ENCODE data around the gene TMEM61. TPM values are rescaled to one million over a fixed set of nuclear protein-coding genes. Genes with fewer than 3 reads are reported as not detected.
A peak's percentile ranks its signal among the peaks of the same experiment; 100 is the strongest.
"Not testable (repeated sequence)": the region's sequence is repeated elsewhere in the genome, so short reads cannot be mapped to it uniquely, and the experiment has no call there.

The TMEM61 gene
- total RNA-seq, 1 donor from 2014 or later = 2.9 TPM

GRCh38 chr1:54953846-54954245 lies 26.6 kb upstream of the TMEM61 start:
- Histone ChIP-seq H3K27me3 (ENCODE audit: control insufficient read depth, insufficient read depth, low read length) (no peaks in the 10 kb centered on the region), H3K36me3 (ENCODE audit: control insufficient read depth, insufficient read depth, low read length) (no peaks in the 10 kb centered on the region), H3K4me3 (ENCODE audit: low read depth, low read length) (no peak overlapping the region)
- TF ChIP-seq CTCF (IDR thresholded peaks at IDR 0.05; ENCODE audit: insufficient read depth, low read length, severe bottlenecking) = no peak
- no peak for FAIRE-seq
- peak; percentile 75 for DNase-seq (ENCODE audit: low read depth)

GRCh38 chr1:54955359-54955758 lies 25.1 kb upstream of the TMEM61 start:
- DNase-seq (ENCODE audit: low read depth) = peak; percentile 91
- no peak for TF ChIP-seq CTCF (IDR thresholded peaks at IDR 0.05; ENCODE audit: insufficient read depth, low read length, severe bottlenecking)
- H3K27me3 ChIP-seq (ENCODE audit: control insufficient read depth, insufficient read depth, low read length) = no peaks in the 10 kb centered on the region
- H3K36me3 ChIP-seq (ENCODE audit: control insufficient read depth, insufficient read depth, low read length) = no peaks in the 10 kb centered on the region
- H3K4me3 ChIP-seq (ENCODE audit: low read depth, low read length) = no peak overlapping the region
- no peak for FAIRE-seq

GRCh38 chr1:54956726-54957125 lies 23.7 kb upstream of the TMEM61 start:
- no peak for TF ChIP-seq CTCF (IDR thresholded peaks at IDR 0.05; ENCODE audit: insufficient read depth, low read length, severe bottlenecking)
- no peaks in the 10 kb centered on the region for H3K27me3 ChIP-seq (ENCODE audit: control insufficient read depth, insufficient read depth, low read length)
- H3K4me3 ChIP-seq (ENCODE audit: low read depth, low read length) = no peak overlapping the region
- no peaks in the 10 kb centered on the region for H3K36me3 ChIP-seq (ENCODE audit: control insufficient read depth, insufficient read depth, low read length)
- FAIRE-seq (no peak), DNase-seq (ENCODE audit: low read depth) (no peak)

- Histone ChIP-seq H3K4me3 (ENCODE audit: low read depth, low read length) (no peak overlapping the region), H3K27me3 (ENCODE audit: control insufficient read depth, insufficient read depth, low read length) (no peaks in the 10 kb centered on the region), H3K36me3 (ENCODE audit: control insufficient read depth, insufficient read depth, low read length) (no peaks in the 10 kb centered on the region)
- DNase-seq (ENCODE audit: low read depth) (no peak), FAIRE-seq (no peak)
- no peak for TF ChIP-seq CTCF (IDR thresholded peaks at IDR 0.05; ENCODE audit: insufficient read depth, low read length, severe bottlenecking)
Observed at GRCh38 chr1:54959241-54959640, 21.2 kb upstream of the TMEM61 start.

GRCh38 chr1:54962612-54963395 lies 17.6 kb upstream of the TMEM61 start:
- no peak for DNase-seq (ENCODE audit: low read depth)
- TF ChIP-seq CTCF (IDR thresholded peaks at IDR 0.05; ENCODE audit: insufficient read depth, low read length, severe bottlenecking) = no peak
- FAIRE-seq = no peak
- H3K27me3 ChIP-seq (ENCODE audit: control insufficient read depth, insufficient read depth, low read length) = no peaks in the 10 kb centered on the region
- H3K36me3 ChIP-seq (ENCODE audit: control insufficient read depth, insufficient read depth, low read length) = no peaks in the 10 kb centered on the region
- no peak overlapping the region for H3K4me3 ChIP-seq (ENCODE audit: low read depth, low read length)

GRCh38 chr1:54963829-54964228 lies 16.6 kb upstream of the TMEM61 start:
- H3K27me3 ChIP-seq (ENCODE audit: control insufficient read depth, insufficient read depth, low read length); H3K36me3 ChIP-seq (ENCODE audit: control insufficient read depth, insufficient read depth, low read length); DNase-seq (ENCODE audit: low read depth); FAIRE-seq; H3K4me3 ChIP-seq (ENCODE audit: low read depth, low read length): not testable (repeated sequence)
